Endothelial cell (in vitro differentiated cells): ENCODE data around the gene PPARGC1A. TPM values are rescaled to one million over a fixed set of nuclear protein-coding genes. Genes with fewer than 3 reads are reported as not detected.

Experiments
- DNase-seq: peaks from one replicate; pipeline ENCODE4 v3.0.0; 2021; ENCODE audit warnings: low spot score
- H3K27ac Mint-ChIP-seq: one replicate; pipeline ENCODE4 v1.8.0; 2021; ENCODE audit warnings: mixed read lengths, inconsistent platforms; ENCODE audit not compliant: unreplicated experiment
- H3K27me3 Mint-ChIP-seq: one replicate; pipeline ENCODE4 v1.8.0; 2021; ENCODE audit warnings: mild to moderate bottlenecking, moderate library complexity, mixed read lengths, inconsistent platforms; ENCODE audit not compliant: unreplicated experiment
- H3K36me3 Mint-ChIP-seq: one replicate; pipeline ENCODE4 v1.8.0; 2021; ENCODE audit warnings: mild to moderate bottlenecking, low read depth, mixed read lengths, inconsistent platforms; ENCODE audit not compliant: unreplicated experiment
- H3K4me1 Mint-ChIP-seq: one replicate; pipeline ENCODE4 v1.8.0; 2021; ENCODE audit warnings: mild to moderate bottlenecking, mixed read lengths, inconsistent platforms; ENCODE audit not compliant: unreplicated experiment
- H3K4me3 Mint-ChIP-seq: one replicate; pipeline ENCODE4 v1.8.0; 2021; ENCODE audit warnings: mild to moderate bottlenecking, mixed read lengths, inconsistent platforms; ENCODE audit not compliant: unreplicated experiment
- H3K9me3 Mint-ChIP-seq: one replicate; pipeline ENCODE4 v1.8.0; 2021; ENCODE audit warnings: mixed read lengths, inconsistent platforms; ENCODE audit not compliant: unreplicated experiment
- total RNA-seq: library from RNA; stranded (reverse); fragmentation: NEBNext Ultra II Directional; extraction: Animal tissue kit (Norgen Biotek cat#: 25700); gene quantifications from one replicate; pipeline ENCODE4 v1.2.1, GENCODE V29; 2021; ENCODE audit not compliant: unreplicated experiment
- TF ChIP-seq, protein P1 (sequence below): fragments of 200-600 bp; sonication (generic); IDR thresholded peaks from one replicate; pipeline ENCODE4 v1.5.0; 2021; ENCODE audit warnings: antibody characterized with exemption; ENCODE audit not compliant: unreplicated experiment

PPARGC1A gene
- total RNA-seq, 1 donor from 2014 or later: 11.4 TPM

DNA sequence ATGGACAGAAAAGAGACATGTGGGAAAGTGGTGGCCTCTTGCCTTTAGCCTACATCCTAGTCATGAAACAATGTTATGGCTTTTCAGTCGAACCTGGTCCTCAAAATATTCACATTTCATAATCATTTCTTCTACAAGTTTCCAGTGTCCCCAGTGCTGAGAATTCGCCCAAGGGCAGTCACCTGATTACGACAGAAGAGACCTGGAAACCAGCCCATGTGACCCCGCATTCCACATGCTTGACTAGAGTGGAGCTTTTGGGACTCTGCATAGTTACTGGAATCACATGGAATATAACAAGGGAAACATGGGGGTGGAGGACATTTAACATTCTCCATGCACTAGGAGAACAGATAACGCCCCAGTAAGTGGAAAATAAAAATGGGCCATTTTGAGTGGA, 100.1 kb downstream of the PPARGC1A start:
- TF ChIP-seq, protein P1, sequence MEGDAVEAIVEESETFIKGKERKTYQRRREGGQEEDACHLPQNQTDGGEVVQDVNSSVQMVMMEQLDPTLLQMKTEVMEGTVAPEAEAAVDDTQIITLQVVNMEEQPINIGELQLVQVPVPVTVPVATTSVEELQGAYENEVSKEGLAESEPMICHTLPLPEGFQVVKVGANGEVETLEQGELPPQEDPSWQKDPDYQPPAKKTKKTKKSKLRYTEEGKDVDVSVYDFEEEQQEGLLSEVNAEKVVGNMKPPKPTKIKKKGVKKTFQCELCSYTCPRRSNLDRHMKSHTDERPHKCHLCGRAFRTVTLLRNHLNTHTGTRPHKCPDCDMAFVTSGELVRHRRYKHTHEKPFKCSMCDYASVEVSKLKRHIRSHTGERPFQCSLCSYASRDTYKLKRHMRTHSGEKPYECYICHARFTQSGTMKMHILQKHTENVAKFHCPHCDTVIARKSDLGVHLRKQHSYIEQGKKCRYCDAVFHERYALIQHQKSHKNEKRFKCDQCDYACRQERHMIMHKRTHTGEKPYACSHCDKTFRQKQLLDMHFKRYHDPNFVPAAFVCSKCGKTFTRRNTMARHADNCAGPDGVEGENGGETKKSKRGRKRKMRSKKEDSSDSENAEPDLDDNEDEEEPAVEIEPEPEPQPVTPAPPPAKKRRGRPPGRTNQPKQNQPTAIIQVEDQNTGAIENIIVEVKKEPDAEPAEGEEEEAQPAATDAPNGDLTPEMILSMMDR: no peak
- H3K4me3 Mint-ChIP-seq: no peak overlapping the region
- H3K4me1 Mint-ChIP-seq: no peaks in the 10 kb centered on the region
- no peaks in the 10 kb centered on the region for H3K9me3 Mint-ChIP-seq
- no peak overlapping the region for H3K27ac Mint-ChIP-seq
- no peaks in the 10 kb centered on the region for H3K36me3 Mint-ChIP-seq
- no peaks in the 10 kb centered on the region for H3K27me3 Mint-ChIP-seq
- DNase-seq: no peak

DNA sequence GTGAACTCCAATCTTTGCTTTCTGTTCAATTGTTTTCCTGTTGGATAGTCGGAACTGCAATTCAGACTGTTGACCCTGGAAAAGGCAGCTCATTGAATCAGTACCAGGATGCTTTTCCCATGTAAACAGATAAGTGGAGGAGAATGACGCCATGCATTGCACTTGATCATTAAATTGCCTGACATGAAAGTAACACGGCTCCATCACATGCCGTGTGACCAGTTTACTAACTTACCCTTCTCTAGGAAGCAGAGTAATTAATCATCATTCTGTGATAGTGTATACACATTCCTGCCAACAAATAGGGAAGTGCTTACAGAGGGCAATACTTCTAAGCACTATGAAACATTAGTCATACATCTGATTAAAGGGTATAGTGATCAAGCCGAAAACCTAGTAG, 101.4 kb downstream of the PPARGC1A start:
- no peaks in the 10 kb centered on the region for H3K9me3 Mint-ChIP-seq
- H3K4me1 Mint-ChIP-seq: no peaks in the 10 kb centered on the region
- H3K36me3 Mint-ChIP-seq: no peaks in the 10 kb centered on the region
- TF ChIP-seq, protein P1: no peak
- no peak for DNase-seq
- H3K27me3 Mint-ChIP-seq: no peaks in the 10 kb centered on the region
- no peak overlapping the region for H3K4me3 Mint-ChIP-seq
- H3K27ac Mint-ChIP-seq: no peak overlapping the region

DNA sequence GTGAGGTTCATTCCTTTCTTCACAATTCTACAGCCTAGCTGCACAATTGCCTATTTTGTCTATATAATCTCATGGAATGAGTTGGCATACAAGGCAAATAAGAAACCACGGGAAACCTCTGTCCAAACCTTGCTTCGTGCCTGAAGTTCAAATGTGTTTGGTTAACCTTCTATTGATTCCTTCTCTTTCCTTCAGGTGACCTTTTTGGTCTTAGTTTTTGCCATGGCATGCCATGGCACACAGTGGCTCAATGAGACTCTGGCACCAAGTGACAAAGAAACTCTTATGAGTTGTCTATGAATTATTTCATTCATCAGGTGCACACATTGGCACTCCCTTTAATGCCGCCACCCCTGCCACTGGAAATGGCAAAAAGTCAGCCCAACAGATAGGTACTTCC, 101.8 kb downstream of the PPARGC1A start:
- Mint-ChIP-seq H3K27me3 (no peaks in the 10 kb centered on the region), H3K27ac (no peak overlapping the region), H3K4me3 (no peak overlapping the region), H3K9me3 (no peaks in the 10 kb centered on the region), H3K4me1 (no peaks in the 10 kb centered on the region), H3K36me3 (no peaks in the 10 kb centered on the region)
- DNase-seq: no peak
- TF ChIP-seq, protein P1: no peak

DNA sequence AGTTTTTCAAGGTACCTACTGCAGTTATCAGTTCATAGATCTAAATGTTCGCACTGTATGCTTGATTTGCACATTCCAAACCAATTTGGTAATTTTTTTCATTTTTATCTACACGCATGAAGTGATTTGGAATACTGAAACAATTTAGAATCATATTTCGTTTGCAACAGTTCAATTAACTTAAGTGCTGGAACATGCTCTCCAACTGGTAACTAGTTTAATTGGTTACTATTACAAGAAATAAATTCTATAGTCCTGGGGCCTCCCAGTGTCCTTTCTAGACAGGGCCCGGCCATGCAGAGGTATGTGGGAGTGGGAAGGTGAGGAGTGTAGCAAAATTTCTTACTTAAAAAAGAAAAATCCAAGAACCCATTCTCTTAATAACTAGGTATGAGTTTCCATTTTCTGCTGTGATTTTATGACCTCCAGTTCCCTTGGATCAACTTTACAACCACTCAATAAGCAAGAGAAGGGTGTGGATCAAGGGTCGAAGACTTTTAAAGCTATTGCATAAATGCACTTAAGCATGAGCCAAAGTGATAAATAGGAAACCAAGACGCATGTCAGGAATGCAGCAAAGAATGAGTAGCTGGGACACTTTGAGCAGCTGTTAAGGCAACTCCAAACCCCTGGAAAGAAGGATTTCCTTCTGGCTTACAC, 106.9 kb downstream of the PPARGC1A start:
- no peak for DNase-seq
- TF ChIP-seq, protein P1: no peak
- Mint-ChIP-seq H3K27ac (no peak overlapping the region), H3K36me3 (no peaks in the 10 kb centered on the region), H3K27me3 (no peaks in the 10 kb centered on the region), H3K9me3 (no peaks in the 10 kb centered on the region), H3K4me3 (no peak overlapping the region), H3K4me1 (no peaks in the 10 kb centered on the region)

DNA sequence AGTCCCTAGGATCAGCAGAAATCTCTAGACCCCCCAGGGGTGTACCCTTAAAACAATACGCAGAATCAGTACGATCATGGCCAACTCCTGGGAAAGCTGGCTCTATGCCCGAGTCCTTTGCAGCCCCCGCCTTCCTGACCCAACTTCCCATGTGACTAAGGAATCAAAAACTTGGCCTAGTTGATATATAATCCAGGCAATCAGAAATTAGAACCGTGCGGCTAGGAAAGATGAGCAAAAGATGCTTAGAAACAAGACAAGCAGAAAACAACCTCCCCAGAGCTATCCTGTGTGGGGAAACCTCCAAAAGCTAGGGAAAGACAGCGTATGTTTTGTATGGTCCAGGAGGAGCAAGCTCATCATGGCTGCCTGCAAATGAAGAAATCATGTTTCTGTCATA, 110.0 kb downstream of the PPARGC1A start:
- Mint-ChIP-seq H3K36me3 (no peaks in the 10 kb centered on the region), H3K4me1 (no peaks in the 10 kb centered on the region), H3K9me3 (no peaks in the 10 kb centered on the region), H3K27ac (no peak overlapping the region), H3K27me3 (no peaks in the 10 kb centered on the region), H3K4me3 (no peak overlapping the region)
- no peak for DNase-seq
- TF ChIP-seq, protein P1: no peak
